GM12878 (cell line): ENCODE data around the gene KCNS1. TPM values are rescaled to one million over a fixed set of nuclear protein-coding genes. Genes with fewer than 3 reads are reported as not detected.

Source experiments
- ATAC-seq: fragments of 200-7000 bp; cut with Tn5 transposase; 3 replicates; pipeline ENCODE4 v1.9.1; 2020; ENCODE audit warnings: mild to moderate bottlenecking, moderate library complexity
- BruUV-seq: library from RNA; stranded (reverse); fragments of 400-500 nt; replicated peaks from 2 replicates; lab custom pipeline; 2021; lab: Mats Ljungman, UMichigan
- CTCF ChIA-PET: fragments of 300-600 bp; sonication (Branson Sonifier 250); formaldehyde crosslinking; extraction: SDS; loops from one replicate; lab custom pipeline; 2021; ENCODE audit warnings: inconsistent platforms; lab: Yijun Ruan, JAX
- POLR2A ChIA-PET: fragments of 350-600 bp; formaldehyde crosslinking; extraction: SDS; loops from one replicate; lab custom pipeline; 2021; ENCODE audit warnings: inconsistent platforms; lab: Charles Lee
- RAD21 ChIA-PET: fragments of 300-600 bp; sonication (Branson Sonifier 250); formaldehyde crosslinking; loops from one replicate; lab custom pipeline; 2023; ENCODE audit warnings: antibody characterized with exemption; ENCODE audit not compliant: unreplicated experiment; lab: Charles Lee
- SMC1A ChIA-PET: fragments of 300-600 bp; sonication (Branson Sonifier 250); formaldehyde crosslinking; loops from one replicate; lab custom pipeline; 2023; ENCODE audit not compliant: unreplicated experiment, uncharacterized antibody; lab: Charles Lee
- DNase-seq: peaks from one replicate; pipeline ENCODE4 v3.0.0-alpha.2; 2011; ENCODE audit warnings: low read depth, low spot score
- FAIRE-seq: peaks from 3 replicates; lab custom pipeline; 2011; peaks lifted over from hg19 to GRCh38; lab: Jason Lieb, UNC
- H2AFZ ChIP-seq: 2 replicates; pipeline ENCODE4 v1.6.0; 2011; ENCODE audit warnings: low read depth, low read length, control low read depth; ENCODE audit not compliant: control insufficient read depth
- H3K27ac ChIP-seq: 2 replicates; pipeline ENCODE4 v1.5.1; 2011; ENCODE audit warnings: control low read depth; ENCODE audit not compliant: control insufficient read depth, insufficient read depth
- H3K27me3 ChIP-seq, 2 experiments: replicated peaks in 1 of 2; 2 replicates each; pipeline versions ENCODE4 v1.6.0 to v1.6.1; 2011; ENCODE audit warnings: low read length in 1 of 2; ENCODE audit not compliant: control insufficient read depth in 2 of 2, insufficient read depth in 2 of 2
- H3K36me3 ChIP-seq, 2 experiments: 2 replicates each; pipeline ENCODE4 v1.5.1; 2011; ENCODE audit warnings: low read length in 1 of 2; ENCODE audit not compliant: control insufficient read depth in 2 of 2, insufficient read depth in 2 of 2
- H3K4me1 ChIP-seq: 2 replicates; pipeline ENCODE4 v1.6.1; 2011; ENCODE audit warnings: mild to moderate bottlenecking, low read length, moderate library complexity, mixed read lengths; ENCODE audit not compliant: control insufficient read depth, insufficient read depth
- H3K4me2 ChIP-seq: 2 replicates; pipeline ENCODE4 v1.6.0; 2011; ENCODE audit warnings: control low read depth; ENCODE audit not compliant: control insufficient read depth, insufficient read depth
- H3K4me3 ChIP-seq: fragments of 200-600 bp; sonication (generic); 2 replicates; pipeline ENCODE4 v1.5.1; 2016
- H3K79me2 ChIP-seq: 2 replicates; pipeline ENCODE4 v1.6.0; 2011; ENCODE audit warnings: low read length; ENCODE audit not compliant: control insufficient read depth, insufficient read depth
- H3K9ac ChIP-seq: 2 replicates; pipeline ENCODE4 v1.8.0; 2011; ENCODE audit warnings: low read length, control low read depth, mixed read lengths; ENCODE audit not compliant: control insufficient read depth, insufficient read depth
- H3K9me3 ChIP-seq: replicated peaks from 3 replicates; pipeline ENCODE4 v1.5.1; 2011; ENCODE audit warnings: mild to moderate bottlenecking, low read length; ENCODE audit not compliant: control insufficient read depth, insufficient read depth
- H4K20me1 ChIP-seq: 2 replicates; pipeline ENCODE4 v1.6.0; 2011; ENCODE audit not compliant: control insufficient read depth, insufficient read depth
- ASH2L ChIP-seq: fragments of 300-600, 200-600 bp; sonication (generic); IDR thresholded peaks from 2 replicates; pipeline ENCODE4 v1.6.1; 2017; ENCODE audit warnings: low read depth, mild to moderate bottlenecking, borderline replicate concordance
- BMI1 ChIP-seq: fragments of 450-650 bp; IDR thresholded peaks from 2 replicates; pipeline ENCODE4 v1.6.1; 2016; ENCODE audit warnings: mild to moderate bottlenecking, moderate library complexity, borderline replicate concordance
- BRCA1 ChIP-seq: IDR thresholded peaks from 2 replicates; pipeline ENCODE4 v1.6.1; 2011; ENCODE audit warnings: low read depth, low read length, improper control_type of control experiment
- CBX3 ChIP-seq: fragments of 200-600 bp; sonication (generic); IDR thresholded peaks from 2 replicates; pipeline ENCODE4 v1.6.1; 2016; ENCODE audit warnings: low read depth, borderline replicate concordance
- CREB1 ChIP-seq: IDR thresholded peaks from 2 replicates; pipeline ENCODE4 v1.6.1; 2012; ENCODE audit warnings: low read depth, mild to moderate bottlenecking, inconsistent platforms
- ESRRA ChIP-seq: IDR thresholded peaks from 2 replicates; pipeline ENCODE4 v1.6.1; 2012; ENCODE audit warnings: mild to moderate bottlenecking, low read length, improper control_type of control experiment
- FOS ChIP-seq: IDR thresholded peaks from 3 replicates; pipeline ENCODE4 v1.6.1; 2011; ENCODE audit warnings: borderline replicate concordance; ENCODE audit not compliant: insufficient read length; ENCODE audit errors: extremely low read depth
- GATAD2B ChIP-seq: fragments of 450-650 bp; conservative IDR thresholded peaks from 2 replicates; pipeline ENCODE4 v1.6.1; 2017; ENCODE audit warnings: low read depth, mild to moderate bottlenecking, moderate library complexity
- HCFC1 ChIP-seq: fragments of 150-350 bp; IDR thresholded peaks from 2 replicates; pipeline ENCODE4 v1.6.1; 2014; ENCODE audit warnings: low read length
- NFXL1 ChIP-seq: fragments of 450-650 bp; IDR thresholded peaks from 2 replicates; pipeline ENCODE4 v1.6.1; 2017; ENCODE audit warnings: antibody characterized with exemption, mild to moderate bottlenecking, borderline replicate concordance
- POLR2AphosphoS5 ChIP-seq: IDR thresholded peaks from 2 replicates; pipeline ENCODE4 v1.6.1; 2011; ENCODE audit warnings: mild to moderate bottlenecking, low read length, inconsistent platforms
- RB1 ChIP-seq: fragments of 450-650 bp; formaldehyde crosslinking; IDR thresholded peaks from 2 replicates; pipeline ENCODE4 v1.6.1; 2017; ENCODE audit warnings: mild to moderate bottlenecking, borderline replicate concordance
- RCOR1 ChIP-seq: conservative IDR thresholded peaks from 2 replicates; pipeline ENCODE4 v1.6.1; 2012; ENCODE audit warnings: low read depth, low read length, improper control_type of control experiment
- TCF3 ChIP-seq: IDR thresholded peaks from 2 replicates; pipeline ENCODE4 v1.6.1; 2012; ENCODE audit warnings: low read depth, mild to moderate bottlenecking, low read length, borderline replicate concordance; ENCODE audit not compliant: insufficient read depth
- ZNF217 ChIP-seq: fragments of 450-650 bp; IDR thresholded peaks from 2 replicates; pipeline ENCODE4 v1.6.1; 2017; ENCODE audit warnings: antibody characterized with exemption, mild to moderate bottlenecking
- ZNF274 ChIP-seq: IDR thresholded peaks from one replicate; pipeline ENCODE4 v1.8.0; 2011; ENCODE audit not compliant: insufficient read length, insufficient read depth
- ZZZ3 ChIP-seq: IDR thresholded peaks from 2 replicates; pipeline ENCODE4 v1.6.1; 2011; ENCODE audit warnings: low read depth; ENCODE audit not compliant: control insufficient read depth, insufficient read length
- WGBS: methylation state at CpG from one replicate; pipeline ENCODE4 v1.1.6; 2016; ENCODE audit warnings: low lambda C conversion rate; ENCODE audit not compliant: insufficient replicate concordance, insufficient coverage; ENCODE audit errors: missing lambda C conversion rate; 5-methylcytosine and 5-hydroxymethylcytosine counted together
- in situ Hi-C: fragments of 300-500 bp; cut with MboI; formaldehyde crosslinking; loops from 9 replicates; pipeline ENCODE4 v1.14.3; 2018; ENCODE audit warnings: mixed read lengths
- intact Hi-C: fragments of 100-400 bp; cut with micrococcal nuclease; formaldehyde crosslinking; loops from one replicate; pipeline ENCODE4 v1.14.2; 2022; ENCODE audit not compliant: unreplicated experiment
- polyA plus RNA-seq, 11 experiments: library from polyadenylated mRNA; depleted of rRNA in 4 of 11; unstranded in 6 of 11; stranded (reverse) in 5 of 11; fragments of >200 nt; fragmentation: Nextera tagmentation in 4 of 11; fragmentation: Illumina TruSeq in 1 of 11; extraction: Ambion mirVana in 4 of 11; extraction: Trizol in 1 of 11; gene quantifications; 1 replicate in 1 of 11; 2 replicates in 10 of 11; pipeline versions ENCODE4 v1.2.1 to v1.2.3, GENCODE V29; 2011 to 2016; ENCODE audit warnings: inconsistent platforms in 2 of 11, missing spikeins in 2 of 11, low read depth in 1 of 11
- total RNA-seq, 4 experiments: library from RNA; depleted of rRNA in 3 of 4; stranded (reverse); fragments of >200 nt in 3 of 4; fragmentation: Illumina TruSeq in 1 of 4; extraction: Trizol in 1 of 4; gene quantifications; 2 replicates each; pipeline versions ENCODE4 v1.2.1 to v1.2.3, GENCODE V29; 2013 to 2021
- TF ChIP-seq, protein P1 (sequence below): IDR thresholded peaks from 2 replicates; pipeline ENCODE4 v1.6.1; 2012; ENCODE audit warnings: low read length, inconsistent platforms
- TF ChIP-seq, protein P2 (sequence below): fragments of 450-650 bp; IDR thresholded peaks from 2 replicates; pipeline ENCODE4 v1.6.1; 2018; ENCODE audit warnings: mild to moderate bottlenecking, low read depth, moderate library complexity; ENCODE audit not compliant: partially characterized antibody
- TF ChIP-seq, protein P3 (sequence below): IDR thresholded peaks from 2 replicates; pipeline ENCODE4 v1.6.1; 2012; ENCODE audit warnings: low read depth, low read length, improper control_type of control experiment

KCNS1 gene
- total and polyA plus RNA-seq, 10 of the 15 experiments (the other 5 are each of a cell fraction or from before 2014, with no cell fraction given) = not detected

DNA sequence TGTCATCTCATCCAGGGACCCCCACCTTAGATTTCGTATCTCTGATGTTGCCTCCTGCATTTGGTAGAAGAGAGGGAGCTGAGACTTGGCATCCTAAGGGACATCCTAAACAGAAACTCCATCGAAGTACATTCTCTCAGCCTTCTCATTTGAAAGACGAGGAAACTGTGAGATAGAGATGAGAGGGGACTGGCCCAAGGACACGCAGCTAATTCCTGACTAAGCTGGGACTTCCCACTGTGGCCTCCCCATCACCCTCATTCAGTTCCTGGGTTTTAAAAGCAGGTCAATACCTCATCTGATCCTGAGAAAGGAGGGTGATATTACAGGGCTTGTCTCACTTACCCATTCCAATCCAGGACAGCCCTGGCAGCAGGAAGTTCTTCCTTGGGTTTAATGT is 14.9 kb upstream of the KCNS1 start:
- Histone ChIP-seq H3K36me3 (no peaks in the 10 kb centered on the region), H3K79me2 (no peaks in the 10 kb centered on the region), H3K4me1 (no peaks in the 10 kb centered on the region), H3K9ac (no peak overlapping the region), H3K4me2 (peak overlapping the region; percentile 33; the same call in 1 of the 2 replicates), H3K4me3 (no peak overlapping the region), H4K20me1 (no peaks in the 10 kb centered on the region)
- DNase-seq = no peak
- CTCF ChIA-PET = interaction anchor here (0.9 to 6.8 kb wide), 6 partner anchors 9 to 178 kb away, joined by 3 to 44 read pairs (median 3); no protein-coding TSS in a partner anchor
- BruUV-seq = no TSS peak
- TF ChIP-seq TCF3 (no peak), RCOR1 (no peak), ESRRA (no peak), BRCA1 (no peak), ZNF217 (no peak), RB1 (no peak), BMI1 (no peak), ZNF274 (no peak), ZZZ3 (no peak), CREB1 (no peak), CBX3 (no peak), HCFC1 (no peak), GATAD2B (no peak), ASH2L (no peak), FOS (no peak), NFXL1 (no peak), POLR2AphosphoS5 (no peak)
- TF ChIP-seq, protein P1, sequence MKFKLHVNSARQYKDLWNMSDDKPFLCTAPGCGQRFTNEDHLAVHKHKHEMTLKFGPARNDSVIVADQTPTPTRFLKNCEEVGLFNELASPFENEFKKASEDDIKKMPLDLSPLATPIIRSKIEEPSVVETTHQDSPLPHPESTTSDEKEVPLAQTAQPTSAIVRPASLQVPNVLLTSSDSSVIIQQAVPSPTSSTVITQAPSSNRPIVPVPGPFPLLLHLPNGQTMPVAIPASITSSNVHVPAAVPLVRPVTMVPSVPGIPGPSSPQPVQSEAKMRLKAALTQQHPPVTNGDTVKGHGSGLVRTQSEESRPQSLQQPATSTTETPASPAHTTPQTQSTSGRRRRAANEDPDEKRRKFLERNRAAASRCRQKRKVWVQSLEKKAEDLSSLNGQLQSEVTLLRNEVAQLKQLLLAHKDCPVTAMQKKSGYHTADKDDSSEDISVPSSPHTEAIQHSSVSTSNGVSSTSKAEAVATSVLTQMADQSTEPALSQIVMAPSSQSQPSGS = no peak
- TF ChIP-seq, protein P2, sequence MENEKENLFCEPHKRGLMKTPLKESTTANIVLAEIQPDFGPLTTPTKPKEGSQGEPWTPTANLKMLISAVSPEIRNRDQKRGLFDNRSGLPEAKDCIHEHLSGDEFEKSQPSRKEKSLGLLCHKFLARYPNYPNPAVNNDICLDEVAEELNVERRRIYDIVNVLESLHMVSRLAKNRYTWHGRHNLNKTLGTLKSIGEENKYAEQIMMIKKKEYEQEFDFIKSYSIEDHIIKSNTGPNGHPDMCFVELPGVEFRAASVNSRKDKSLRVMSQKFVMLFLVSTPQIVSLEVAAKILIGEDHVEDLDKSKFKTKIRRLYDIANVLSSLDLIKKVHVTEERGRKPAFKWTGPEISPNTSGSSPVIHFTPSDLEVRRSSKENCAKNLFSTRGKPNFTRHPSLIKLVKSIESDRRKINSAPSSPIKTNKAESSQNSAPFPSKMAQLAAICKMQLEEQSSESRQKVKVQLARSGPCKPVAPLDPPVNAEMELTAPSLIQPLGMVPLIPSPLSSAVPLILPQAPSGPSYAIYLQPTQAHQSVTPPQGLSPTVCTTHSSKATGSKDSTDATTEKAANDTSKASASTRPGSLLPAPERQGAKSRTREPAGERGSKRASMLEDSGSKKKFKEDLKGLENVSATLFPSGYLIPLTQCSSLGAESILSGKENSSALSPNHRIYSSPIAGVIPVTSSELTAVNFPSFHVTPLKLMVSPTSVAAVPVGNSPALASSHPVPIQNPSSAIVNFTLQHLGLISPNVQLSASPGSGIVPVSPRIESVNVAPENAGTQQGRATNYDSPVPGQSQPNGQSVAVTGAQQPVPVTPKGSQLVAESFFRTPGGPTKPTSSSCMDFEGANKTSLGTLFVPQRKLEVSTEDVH = no peak
- TF ChIP-seq, protein P3, sequence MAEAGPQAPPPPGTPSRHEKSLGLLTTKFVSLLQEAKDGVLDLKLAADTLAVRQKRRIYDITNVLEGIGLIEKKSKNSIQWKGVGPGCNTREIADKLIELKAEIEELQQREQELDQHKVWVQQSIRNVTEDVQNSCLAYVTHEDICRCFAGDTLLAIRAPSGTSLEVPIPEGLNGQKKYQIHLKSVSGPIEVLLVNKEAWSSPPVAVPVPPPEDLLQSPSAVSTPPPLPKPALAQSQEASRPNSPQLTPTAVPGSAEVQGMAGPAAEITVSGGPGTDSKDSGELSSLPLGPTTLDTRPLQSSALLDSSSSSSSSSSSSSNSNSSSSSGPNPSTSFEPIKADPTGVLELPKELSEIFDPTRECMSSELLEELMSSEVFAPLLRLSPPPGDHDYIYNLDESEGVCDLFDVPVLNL = no peak
- TF ChIP-seq, all 136 proteins: peak for 0
- POLR2A ChIA-PET = no interaction called here
- ATAC-seq = peak; percentile 52
- FAIRE-seq = no peak
- in situ Hi-C loops (no loop called here), intact Hi-C loops (no loop called here)
- Histone ChIP-seq H2AFZ (no peak overlapping the region), H3K9me3 (no peaks in the 10 kb centered on the region), H3K27ac (no peak overlapping the region), H3K27me3 (no peaks in the 10 kb centered on the region; a peak in 2 of 4 replicates)
- SMC1A ChIA-PET = interaction anchor here (1.0 kb wide), 1 partner anchor 15 kb away, joined by 3 read pairs; no protein-coding TSS in a partner anchor
- RAD21 ChIA-PET = interaction anchor here (1.4 kb wide), 1 partner anchor 186 kb away, joined by 3 read pairs; no protein-coding TSS in a partner anchor
- WGBS = 0% methylated on average over 4 of the region's 4 CpGs
